Bone marrow (tissue), 2 donors: ENCODE measurements around the gene CEP104.

ENCODE experiments used
- DNase-seq, 2 donors: peaks; one replicate each; lab custom pipeline; 2025; lab: John Stamatoyannopoulos, UW

The CEP104 gene

GRCh38 chr1:3799976-3800685 is 56.9 kb downstream of the CEP104 start:
- no peak for DNase-seq

- DNase-seq: peak; percentile 79 to 82
Measured at GRCh38 chr1:3796215-3797061, 60.6 kb downstream of the CEP104 start, which contains the start of gene LRRC47. TSS of gene LRRC47 (minus strand) at chr1:3796498. CDS start at chr1:3796476, 22 bp downstream.

- no peak for DNase-seq
Measured at GRCh38 chr1:3795453-3796214, 61.4 kb downstream of the CEP104 start.

- no peak for DNase-seq
Measured at GRCh38 chr1:3790952-3791351, 66.1 kb downstream of the CEP104 start.

GRCh38 chr1:3790500-3790923 is 66.5 kb downstream of the CEP104 start:
- DNase-seq: no peak

GRCh38 chr1:3789421-3790300 is 67.3 kb downstream of the CEP104 start:
- DNase-seq: no peak

- DNase-seq: no peak
Measured at GRCh38 chr1:3788756-3789420, 68.1 kb downstream of the CEP104 start.

GRCh38 chr1:3787745-3788605 is 69.0 kb downstream of the CEP104 start:
- no peak for DNase-seq

- DNase-seq: no peak
Measured at GRCh38 chr1:3787349-3787715, 69.7 kb downstream of the CEP104 start.

GRCh38 chr1:3786468-3787348 is 70.3 kb downstream of the CEP104 start:
- DNase-seq: no peak

- DNase-seq: no peak
Measured at GRCh38 chr1:3785456-3786157, 71.4 kb downstream of the CEP104 start.

- DNase-seq: no peak
Measured at GRCh38 chr1:3785045-3785444, 72.0 kb downstream of the CEP104 start.

- no peak for DNase-seq
Measured at GRCh38 chr1:3783651-3784474, 73.1 kb downstream of the CEP104 start.

GRCh38 chr1:3780901-3781300 is 76.1 kb downstream of the CEP104 start:
- no peak for DNase-seq

GRCh38 chr1:3779912-3780416 is 77.0 kb downstream of the CEP104 start:
- DNase-seq: no peak

GRCh38 chr1:3779265-3779911 is 77.6 kb downstream of the CEP104 start:
- no peak for DNase-seq
